Epithelial cell of prostate (primary cell): ENCODE results near the gene COL20A1.

Source experiments
- DNase-seq: peaks from one replicate; pipeline ENCODE4 v3.0.0-alpha.2; 2011; ENCODE audit warnings: low read depth, low spot score
- H3K27ac ChIP-seq: fragments of 450-650 bp; 2 replicates; pipeline ENCODE4 v1.5.1; 2017; ENCODE audit warnings: mild to moderate bottlenecking

The COL20A1 gene

GRCh38 chr20:63317061-63317460 is 24.1 kb downstream of the COL20A1 start:
- no peak for DNase-seq
- H3K27ac ChIP-seq: no peak overlapping the region

- no peak for DNase-seq
Measured at GRCh38 chr20:63317601-63318291, 24.8 kb downstream of the COL20A1 start.

GRCh38 chr20:63318391-63319163 is 25.6 kb downstream of the COL20A1 start:
- no peak overlapping the region for H3K27ac ChIP-seq
- DNase-seq: no peak

More at GRCh38 chr20:63317601-63318291, 24.8 kb downstream of the COL20A1 start:
- no peak overlapping the region for H3K27ac ChIP-seq

GRCh38 chr20:63319164-63320040 is 26.4 kb downstream of the COL20A1 start:
- no peak overlapping the region for H3K27ac ChIP-seq
- DNase-seq: no peak

- DNase-seq: no peak
- no peak overlapping the region for H3K27ac ChIP-seq
Measured at GRCh38 chr20:63320041-63320511, 27.1 kb downstream of the COL20A1 start.

- no peak overlapping the region for H3K27ac ChIP-seq
- no peak for DNase-seq
Measured at GRCh38 chr20:63320616-63321147, 27.7 kb downstream of the COL20A1 start.

GRCh38 chr20:63321148-63321831 is 28.3 kb downstream of the COL20A1 start:
- H3K27ac ChIP-seq: no peak overlapping the region
- DNase-seq: no peak

- DNase-seq: no peak
- H3K27ac ChIP-seq: no peak overlapping the region
Measured at GRCh38 chr20:63322146-63322932, 29.4 kb downstream of the COL20A1 start.

GRCh38 chr20:63322933-63323273 is 29.9 kb downstream of the COL20A1 start:
- H3K27ac ChIP-seq: no peak overlapping the region
- DNase-seq: no peak

GRCh38 chr20:63323357-63323981 is 30.5 kb downstream of the COL20A1 start:
- no peak for DNase-seq
- no peak overlapping the region for H3K27ac ChIP-seq

GRCh38 chr20:63325021-63325471 is 32.1 kb downstream of the COL20A1 start:
- H3K27ac ChIP-seq: no peak overlapping the region

GRCh38 chr20:63325554-63326313 is 32.7 kb downstream of the COL20A1 start:
- no peak overlapping the region for H3K27ac ChIP-seq
- no peak for DNase-seq

More at GRCh38 chr20:63325021-63325471, 32.1 kb downstream of the COL20A1 start:
- no peak for DNase-seq

- no peak overlapping the region for H3K27ac ChIP-seq
- no peak for DNase-seq
Measured at GRCh38 chr20:63326314-63327230, 33.6 kb downstream of the COL20A1 start.

GRCh38 chr20:63327231-63327745 is 34.3 kb downstream of the COL20A1 start:
- no peak overlapping the region for H3K27ac ChIP-seq
- DNase-seq: no peak

- DNase-seq: no peak
Measured at GRCh38 chr20:63328026-63328700, 35.2 kb downstream of the COL20A1 start.

GRCh38 chr20:63328718-63329275 is 35.8 kb downstream of the COL20A1 start:
- no peak for DNase-seq
- no peak overlapping the region for H3K27ac ChIP-seq

More at GRCh38 chr20:63328026-63328700, 35.2 kb downstream of the COL20A1 start:
- no peak overlapping the region for H3K27ac ChIP-seq
